ENCODE results near the gene DLX3. TPM values are rescaled to one million over a fixed set of nuclear protein-coding genes. Genes with fewer than 3 reads are reported as not detected.
A peak's percentile ranks its signal among the peaks of the same experiment; 100 is the strongest.
"Not testable (repeated sequence)": the region's sequence is repeated elsewhere in the genome, so short reads cannot be mapped to it uniquely, and the experiment has no call there.

Gene DLX3
- total RNA-seq (under 1 TPM in 2 of 10 donors, not detected in 8; 0.11 to 0.23 TPM), polyA plus RNA-seq (under 1 TPM in 1 of 2 donors, not detected in 1; 0.03 TPM)
- long read RNA-seq, donor 1, result 0 reads
- long read RNA-seq, donor 2, result 0 reads
- long read RNA-seq, donor 3, result 0 reads

DNA sequence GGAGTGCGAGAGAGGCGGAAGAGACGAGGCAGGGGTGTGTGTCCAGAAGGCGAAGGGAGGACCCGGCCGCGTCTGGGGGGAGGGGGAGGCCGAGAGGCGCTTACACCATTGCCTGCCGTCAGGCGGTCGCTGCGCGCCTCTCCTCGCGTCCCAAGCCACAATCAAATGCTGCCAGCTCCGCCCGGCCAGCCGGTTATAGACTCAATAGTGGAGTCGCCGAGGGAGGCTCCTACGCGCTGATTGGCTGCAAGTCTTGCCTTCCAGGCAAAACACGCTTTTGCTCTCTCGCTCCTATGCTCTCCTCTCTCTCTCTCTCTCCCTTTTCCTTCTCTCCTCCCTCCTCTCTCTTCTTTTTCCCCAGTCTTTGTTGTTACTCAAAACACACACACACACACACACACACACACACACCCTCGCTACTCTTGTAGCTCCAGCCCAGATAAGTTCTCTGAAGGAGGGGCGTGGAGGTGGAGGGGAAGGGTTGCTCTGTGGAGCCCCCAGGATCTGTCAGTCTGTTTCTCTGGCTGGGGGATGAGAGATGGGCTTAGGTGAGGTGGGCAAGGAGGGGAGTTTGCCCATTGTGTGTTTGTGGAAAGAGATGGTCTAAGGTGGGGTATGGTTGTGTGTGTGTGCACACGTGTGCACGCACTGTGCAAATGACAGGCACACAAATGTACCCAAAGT, at the start of gene DLX3:
DLX3 (minus strand) TSS at position 170 of the 684 bp plus-strand sequence. CDS start 226 bp downstream, outside the sequence.
- TF ChIP-seq, protein P1, sequence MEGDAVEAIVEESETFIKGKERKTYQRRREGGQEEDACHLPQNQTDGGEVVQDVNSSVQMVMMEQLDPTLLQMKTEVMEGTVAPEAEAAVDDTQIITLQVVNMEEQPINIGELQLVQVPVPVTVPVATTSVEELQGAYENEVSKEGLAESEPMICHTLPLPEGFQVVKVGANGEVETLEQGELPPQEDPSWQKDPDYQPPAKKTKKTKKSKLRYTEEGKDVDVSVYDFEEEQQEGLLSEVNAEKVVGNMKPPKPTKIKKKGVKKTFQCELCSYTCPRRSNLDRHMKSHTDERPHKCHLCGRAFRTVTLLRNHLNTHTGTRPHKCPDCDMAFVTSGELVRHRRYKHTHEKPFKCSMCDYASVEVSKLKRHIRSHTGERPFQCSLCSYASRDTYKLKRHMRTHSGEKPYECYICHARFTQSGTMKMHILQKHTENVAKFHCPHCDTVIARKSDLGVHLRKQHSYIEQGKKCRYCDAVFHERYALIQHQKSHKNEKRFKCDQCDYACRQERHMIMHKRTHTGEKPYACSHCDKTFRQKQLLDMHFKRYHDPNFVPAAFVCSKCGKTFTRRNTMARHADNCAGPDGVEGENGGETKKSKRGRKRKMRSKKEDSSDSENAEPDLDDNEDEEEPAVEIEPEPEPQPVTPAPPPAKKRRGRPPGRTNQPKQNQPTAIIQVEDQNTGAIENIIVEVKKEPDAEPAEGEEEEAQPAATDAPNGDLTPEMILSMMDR (IDR thresholded peaks at IDR 0.05), result no peak
- intact Hi-C loops (cut with DNase I), result loop anchor here (5.0 to 10.0 kb wide), 9 partner anchors 43 to 428 kb away; partner anchors contain the start of gene SLC35B1 (in 6 of the 10)
- peaks cover 29 to 99% (median 96%) of the 10 kb centered on the region in 7 donors for H3K27me3 ChIP-seq
- H3K4me1 ChIP-seq, result peaks cover 7 to 37% (median 31%) of the 10 kb centered on the region in 9 donors
- peak within 1 kb of the TSS in 8 of 10 donors; percentile 19 to 56 (median 46) for H3K4me3 ChIP-seq
- DNase-seq (peak; percentile 64 to 71), ATAC-seq (peak; percentile 52 to 81 (median 64))
- H3K36me3 ChIP-seq, result no peaks in the 10 kb centered on the region
- H3K9me3 ChIP-seq, result no peaks in the 10 kb centered on the region
- no peak within 1 kb of the TSS for H3K27ac ChIP-seq
- 2 to 4% methylated on average over 29 of the region's 29 CpGs for WGBS, 2 donors

DNA sequence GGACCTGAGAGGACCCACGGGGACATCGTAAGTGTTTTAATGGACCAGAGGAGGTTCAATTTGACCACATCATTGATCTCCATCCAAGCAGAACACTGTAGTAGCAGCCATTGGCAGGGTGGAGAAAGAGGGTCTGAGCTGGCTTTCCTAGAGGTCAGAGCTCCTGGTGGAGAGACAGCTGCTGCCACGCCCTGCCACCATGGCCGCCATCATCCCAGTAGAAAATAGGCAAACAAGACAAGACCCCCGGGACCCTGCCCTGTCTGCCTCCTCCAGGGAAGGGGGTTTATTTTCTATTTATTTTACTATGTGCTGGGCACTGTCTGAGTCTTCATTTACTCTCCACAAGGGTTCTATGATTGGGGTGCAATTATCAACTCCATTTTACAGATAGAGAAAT, 49.5 kb upstream of the DLX3 start:
- no peak for ATAC-seq

DNA sequence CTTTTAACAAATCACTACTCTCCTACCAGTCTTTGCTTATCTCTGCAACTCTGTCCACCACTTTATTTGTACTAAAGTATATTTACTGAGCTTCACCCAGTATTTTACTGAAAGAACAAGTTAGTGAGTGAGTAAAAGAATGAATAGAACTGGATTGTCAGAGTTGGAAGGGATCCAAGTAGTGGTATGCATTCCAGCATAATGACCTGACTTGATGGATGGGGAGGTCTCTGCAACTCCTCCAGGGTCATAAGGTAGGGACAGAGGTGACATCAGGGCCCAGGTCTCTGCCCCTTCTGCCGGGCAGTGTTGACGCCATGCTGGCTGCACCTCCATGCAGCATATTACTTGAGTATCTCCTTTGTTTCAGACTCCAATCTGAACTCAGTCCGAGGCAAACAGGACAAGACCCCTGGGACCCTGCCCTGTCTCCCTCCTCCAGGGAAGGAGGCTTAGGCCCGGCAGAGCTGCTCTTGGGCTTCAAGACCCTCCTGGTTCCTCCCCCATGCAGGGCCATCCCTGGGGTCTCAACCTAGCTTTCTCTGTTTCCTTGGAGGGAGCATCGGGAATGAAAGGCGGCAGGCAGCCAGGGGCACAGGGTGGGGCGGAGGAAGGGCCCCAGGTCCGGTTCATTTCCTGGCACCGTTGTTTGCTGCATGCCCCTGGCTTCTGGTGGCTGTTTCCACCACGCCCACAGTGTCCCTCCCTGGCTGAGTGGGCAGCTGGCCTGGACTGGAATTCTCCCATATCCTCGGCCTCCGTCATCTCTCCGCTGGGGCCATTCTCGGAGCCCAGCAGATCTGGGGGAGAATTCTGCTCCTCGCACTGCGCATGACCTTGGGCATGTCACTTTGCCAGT, 48.5 kb upstream of the DLX3 start:
- intact Hi-C loops (cut with DNase I), result no loop called here
- ATAC-seq (peak in 7 of 8 donors; percentile 63 to 78 (median 71)), DNase-seq (peak in 1 of 2 donors; percentile 54)
- Histone ChIP-seq H3K36me3 (no peaks in the 10 kb centered on the region), H3K4me3 (no peak overlapping the region), H3K27me3 (no peaks in the 10 kb centered on the region), H3K9me3 (no peaks in the 10 kb centered on the region), H3K4me1 (peaks cover 7 to 31% (median 16%) of the 10 kb centered on the region in 9 donors), H3K27ac (peak overlapping the region in 2 of 10 donors; percentile 13 to 29)
- TF ChIP-seq, protein P1 (IDR thresholded peaks at IDR 0.05), result no peak
- 50 to 62% methylated on average over 16 of the region's 16 CpGs for WGBS, 2 donors

More for the DNA sequence above, 49.5 kb upstream of the DLX3 start:
- peaks cover 7 to 31% (median 16%) of the 10 kb centered on the region in 9 donors for H3K4me1 ChIP-seq
- WGBS, 2 donors, result 95 to 97% methylated on average over 5 of the region's 5 CpGs
- DNase-seq, result no peak
- no peaks in the 10 kb centered on the region for H3K27me3 ChIP-seq
- peak overlapping the region in 2 of 10 donors; percentile 12 to 20 for H3K27ac ChIP-seq
- intact Hi-C loops (cut with DNase I), result no loop called here
- TF ChIP-seq, protein P1 (IDR thresholded peaks at IDR 0.05), result no peak
- no peaks in the 10 kb centered on the region for H3K36me3 ChIP-seq
- H3K9me3 ChIP-seq, result no peaks in the 10 kb centered on the region
- no peak overlapping the region for H3K4me3 ChIP-seq

DNA sequence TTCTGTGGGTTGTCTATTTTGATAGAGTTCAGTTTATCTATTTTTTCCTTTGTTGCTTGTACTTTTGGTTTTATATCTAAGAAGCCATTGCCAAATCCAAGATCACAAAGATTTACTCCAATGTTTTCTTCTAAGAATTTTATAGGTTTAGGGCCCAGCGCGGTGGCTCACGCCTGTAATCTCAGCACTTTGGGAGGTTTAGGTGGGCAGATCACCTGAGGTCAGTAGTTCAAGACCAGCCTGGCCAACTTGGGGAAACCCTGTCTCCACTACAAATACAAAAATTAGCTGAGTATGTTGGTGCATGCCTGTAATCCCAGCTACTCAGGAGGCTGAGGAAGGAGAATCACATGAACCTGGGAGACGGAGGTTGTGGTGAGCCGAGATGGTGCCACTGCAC, 47.2 kb upstream of the DLX3 start:
- peaks cover 7 to 33% (median 17%) of the 10 kb centered on the region in 9 donors for H3K4me1 ChIP-seq
- no peak overlapping the region for H3K4me3 ChIP-seq
- H3K27ac ChIP-seq, result no peak overlapping the region
- no peaks in the 10 kb centered on the region for H3K9me3 ChIP-seq
- DNase-seq (no peak), ATAC-seq (no peak)
- intact Hi-C loops (cut with DNase I), result no loop called here
- 98 to 100% methylated on average over 5 of the region's 5 CpGs for WGBS, 2 donors
- no peaks in the 10 kb centered on the region for H3K27me3 ChIP-seq
- no peaks in the 10 kb centered on the region for H3K36me3 ChIP-seq
- TF ChIP-seq, protein P1 (IDR thresholded peaks at IDR 0.05), result no peak

DNA sequence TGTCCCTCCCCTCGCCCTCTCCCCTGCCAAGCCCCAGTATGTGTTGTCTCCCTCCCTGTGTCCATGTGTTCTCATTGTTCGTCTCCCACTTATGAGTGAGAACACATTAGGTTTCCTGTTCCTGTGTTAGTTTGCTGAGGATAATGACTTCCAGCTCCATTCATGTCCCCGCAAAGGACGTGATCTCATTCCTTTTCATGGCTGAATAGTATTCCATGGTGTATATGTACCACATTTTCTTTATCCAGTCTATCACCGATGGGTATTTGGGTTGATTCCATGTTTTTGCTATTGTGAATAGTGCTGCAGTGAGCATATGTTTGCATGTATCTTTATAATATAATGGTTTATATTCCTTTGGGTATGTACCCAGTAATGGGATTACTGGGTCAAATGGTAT, 45.5 kb upstream of the DLX3 start:
- ATAC-seq; H3K36me3 ChIP-seq; H3K27me3 ChIP-seq; H3K9me3 ChIP-seq; DNase-seq; intact Hi-C loops (cut with DNase I); H3K4me3 ChIP-seq; H3K27ac ChIP-seq: not testable (repeated sequence)
- peaks cover 7 to 33% (median 17%) of the 10 kb centered on the region in 9 donors for H3K4me1 ChIP-seq
- WGBS, 2 donors, result 82 to 87% methylated on average over 5 of the region's 5 CpGs

All from heart right ventricle (tissue), 16 donors.